Small intestine (tissue), 7 donors: ENCODE results near the gene EDA. TPM values are rescaled to one million over a fixed set of nuclear protein-coding genes. Genes with fewer than 3 reads are reported as not detected.

Experiments used
- DNase-seq, 2 donors: peaks; one replicate each; pipeline versions ENCODE4 v3.0.0 to v3.0.0-alpha.2; 2013
- FAIRE-seq: peaks from 2 replicates; lab custom pipeline; 2012; peaks lifted over from hg19 to GRCh38; lab: Jason Lieb, UNC
- H3K27ac ChIP-seq, 3 donors: one replicate each; pipeline ENCODE4 v1.5.1; 2013; ENCODE audit warnings: low read length in 2 of 3, mild to moderate bottlenecking in 2 of 3, control low read depth in 1 of 3, inconsistent platforms in 1 of 3, low read depth in 1 of 3, moderate library complexity in 1 of 3
- H3K27me3 ChIP-seq, 3 donors: one replicate each; pipeline ENCODE4 v1.6.1; 2013; ENCODE audit warnings: low read length in 3 of 3, inconsistent platforms in 1 of 3; ENCODE audit not compliant: control insufficient read depth in 3 of 3, insufficient read depth in 3 of 3
- H3K36me3 ChIP-seq, 3 donors: one replicate each; pipeline ENCODE4 v1.6.1; 2013; ENCODE audit warnings: low read length in 3 of 3, inconsistent platforms in 1 of 3, low read depth in 1 of 3, mild to moderate bottlenecking in 1 of 3, moderate library complexity in 1 of 3; ENCODE audit not compliant: control insufficient read depth in 3 of 3, insufficient read depth in 2 of 3
- H3K4me1 ChIP-seq, 3 donors: one replicate each; pipeline ENCODE4 v1.6.1; 2013; ENCODE audit warnings: low read length in 2 of 3, inconsistent platforms in 1 of 3, low read depth in 1 of 3, mild to moderate bottlenecking in 1 of 3, moderate library complexity in 1 of 3; ENCODE audit not compliant: control insufficient read depth in 3 of 3, insufficient read depth in 2 of 3
- H3K4me3 ChIP-seq, 3 donors: one replicate each; pipeline ENCODE4 v1.5.1; 2013; ENCODE audit warnings: low read length in 3 of 3, control low read depth in 1 of 3, inconsistent platforms in 1 of 3, low read depth in 1 of 3, mild to moderate bottlenecking in 1 of 3, moderate library complexity in 1 of 3
- H3K9me3 ChIP-seq, 2 donors: one replicate each; pipeline ENCODE4 v1.6.1; 2013; ENCODE audit warnings: low read depth in 1 of 2, low read length in 1 of 2; ENCODE audit not compliant: control insufficient read depth in 2 of 2, insufficient read depth in 1 of 2
- WGBS, 3 donors: extraction: QIAGEN DNeasy Blood & Tissue Kit; methylation state at CpG; one replicate each; pipeline ENCODE4 v1.1.7; 2013; 5-methylcytosine and 5-hydroxymethylcytosine counted together
- polyA plus RNA-seq, 4 donors: library from polyadenylated mRNA; stranded (reverse) in 3 of 4; unstranded in 1 of 4; fragments of 200-250 nt in 3 of 4; fragments of 120-200 nt in 1 of 4; gene quantifications; one replicate each; pipeline versions ENCODE4 v1.2.1 to v1.2.3, GENCODE V29; 2013
- donor health status: healthy with polysubstance abuse.
- donor health status: control.
- donor health status: control.
- donor health status: Bipolar disorder and iron deficiency.
- donor health status: healthy.

EDA gene
- polyA plus RNA-seq, 4 donors = 1.1 to 42.2 (median 1.4) TPM; not detected in 1

DNA sequence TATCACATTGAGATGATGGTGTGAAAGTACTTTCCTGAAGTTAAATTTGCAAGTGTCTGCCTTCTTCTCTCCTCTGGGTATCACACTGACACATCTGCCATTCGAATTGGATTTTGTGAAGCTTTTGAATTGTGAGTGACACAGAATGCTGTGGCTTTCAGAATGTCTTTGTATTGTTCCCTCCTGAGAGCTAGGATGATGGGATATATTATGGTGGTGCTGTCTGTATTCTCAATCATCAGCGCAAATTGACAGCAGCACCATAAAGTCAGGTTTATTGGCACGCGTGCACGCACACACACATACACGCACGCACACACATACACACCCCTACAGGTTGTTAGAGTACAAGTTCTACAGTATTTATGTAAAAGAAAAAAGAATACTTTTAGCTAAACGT is 290.5 kb downstream of the EDA start:
- no peak for DNase-seq
- no peaks in the 10 kb centered on the region for H3K9me3 ChIP-seq
- no peaks in the 10 kb centered on the region for H3K4me1 ChIP-seq
- H3K4me3 ChIP-seq = no peak overlapping the region
- no peak for FAIRE-seq
- H3K36me3 ChIP-seq = no peaks in the 10 kb centered on the region
- no peaks in the 10 kb centered on the region for H3K27me3 ChIP-seq
- no peak overlapping the region for H3K27ac ChIP-seq
- WGBS, 3 donors = 81 to 93% (median 89%) methylated on average over 8 of the region's 8 CpGs

DNA sequence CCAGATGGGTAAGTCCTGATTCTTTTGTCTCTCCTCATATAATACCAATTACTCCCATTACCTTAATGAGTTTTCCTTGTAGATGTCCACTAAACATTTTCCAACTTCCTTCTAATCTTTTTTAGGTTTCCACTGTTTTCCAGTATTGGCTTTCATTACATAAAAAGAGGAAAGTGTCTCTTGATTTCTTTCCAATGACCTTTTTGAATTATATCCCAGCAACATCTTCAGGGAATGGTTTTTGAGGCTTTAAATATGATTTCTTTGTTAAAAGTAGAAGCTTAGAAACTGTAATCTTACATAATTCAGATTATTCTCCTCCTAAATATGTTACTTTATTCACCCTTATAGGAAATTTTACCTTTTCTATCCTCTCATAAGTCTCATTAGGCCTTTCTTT is 298.9 kb downstream of the EDA start:
- no peak overlapping the region for H3K27ac ChIP-seq
- no peaks in the 10 kb centered on the region for H3K9me3 ChIP-seq
- no peaks in the 10 kb centered on the region for H3K27me3 ChIP-seq
- no peaks in the 10 kb centered on the region for H3K36me3 ChIP-seq
- no peak overlapping the region for H3K4me3 ChIP-seq
- FAIRE-seq (no peak), DNase-seq (no peak)
- no peaks in the 10 kb centered on the region for H3K4me1 ChIP-seq

DNA sequence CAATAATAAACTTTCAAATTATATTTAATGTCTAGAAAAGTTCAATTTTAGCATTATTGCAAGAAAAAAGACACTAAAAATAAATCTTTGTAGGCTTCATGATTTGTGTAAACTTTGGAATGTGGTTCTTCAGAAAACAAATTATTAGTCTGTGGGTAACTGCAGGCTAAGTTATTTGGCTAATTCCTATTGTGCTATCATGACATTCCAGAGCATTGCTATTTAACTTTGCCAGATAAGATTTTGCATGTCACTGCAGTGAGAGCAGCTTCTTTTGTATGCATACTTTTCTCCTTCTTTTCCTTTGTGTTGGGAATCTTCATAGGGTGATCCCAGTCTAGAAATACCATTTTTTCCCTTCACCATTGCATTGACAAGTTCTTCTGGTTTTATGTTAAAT is 303.8 kb downstream of the EDA start:
- FAIRE-seq = no peak
- Histone ChIP-seq H3K4me3 (no peak overlapping the region), H3K9me3 (no peaks in the 10 kb centered on the region), H3K27ac (no peak overlapping the region), H3K36me3 (no peaks in the 10 kb centered on the region), H3K4me1 (no peaks in the 10 kb centered on the region), H3K27me3 (no peaks in the 10 kb centered on the region)
- DNase-seq = no peak

DNA sequence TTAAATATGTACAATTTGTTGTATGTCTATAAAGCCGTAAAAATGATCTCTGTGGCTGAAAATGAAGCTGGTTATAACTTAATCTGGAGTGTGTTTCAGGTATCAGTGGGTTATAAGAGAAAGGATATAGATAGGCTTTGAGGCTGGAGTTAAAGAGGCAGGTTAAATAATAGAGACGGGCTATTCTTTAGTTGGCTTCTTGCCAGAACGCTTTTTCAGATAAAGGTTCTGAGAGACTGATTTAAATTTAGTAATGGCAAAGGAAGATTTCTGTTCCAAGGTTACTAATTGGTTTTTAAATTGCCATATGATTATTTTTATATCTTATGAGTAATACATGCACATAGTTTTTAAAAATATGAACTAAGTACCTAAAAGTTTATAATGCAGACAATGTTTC is 316.4 kb downstream of the EDA start:
- Histone ChIP-seq H3K4me3 (no peak overlapping the region), H3K9me3 (no peaks in the 10 kb centered on the region), H3K27me3 (no peaks in the 10 kb centered on the region), H3K4me1 (no peaks in the 10 kb centered on the region), H3K36me3 (no peaks in the 10 kb centered on the region), H3K27ac (no peak overlapping the region)
- 67 to 72% (median 69%) methylated on average over 3 of the region's 3 CpGs for WGBS, 3 donors
- DNase-seq (no peak), FAIRE-seq (no peak)

DNA sequence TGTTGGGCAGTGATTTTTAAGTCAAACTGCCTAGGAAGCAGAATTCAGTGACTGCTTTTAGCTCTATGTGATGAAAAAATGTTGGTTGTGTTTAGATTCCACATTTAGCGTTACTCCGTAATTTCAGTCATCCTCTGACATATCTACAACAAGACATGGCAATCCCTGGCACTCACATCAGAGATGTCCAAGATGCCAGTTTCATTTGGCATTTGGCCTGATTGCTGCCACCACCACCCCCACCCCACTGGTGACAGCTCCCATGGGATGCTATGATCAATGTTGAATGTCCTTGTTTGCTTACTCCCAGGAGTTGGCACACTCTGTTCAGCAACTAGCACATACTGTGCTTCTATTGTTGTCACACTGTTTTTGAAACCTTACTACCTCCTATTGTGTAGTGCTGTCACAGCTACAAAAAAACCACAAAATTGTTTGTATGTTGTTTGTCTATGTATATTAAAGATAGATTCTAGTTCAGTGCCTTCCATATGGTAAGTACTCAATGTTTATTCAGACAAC is 332.4 kb downstream of the EDA start:
- H3K4me3 ChIP-seq = no peak overlapping the region
- WGBS, 3 donors = 46 to 50% (median 50%) methylated on average over 2 of the region's 2 CpGs

DNA sequence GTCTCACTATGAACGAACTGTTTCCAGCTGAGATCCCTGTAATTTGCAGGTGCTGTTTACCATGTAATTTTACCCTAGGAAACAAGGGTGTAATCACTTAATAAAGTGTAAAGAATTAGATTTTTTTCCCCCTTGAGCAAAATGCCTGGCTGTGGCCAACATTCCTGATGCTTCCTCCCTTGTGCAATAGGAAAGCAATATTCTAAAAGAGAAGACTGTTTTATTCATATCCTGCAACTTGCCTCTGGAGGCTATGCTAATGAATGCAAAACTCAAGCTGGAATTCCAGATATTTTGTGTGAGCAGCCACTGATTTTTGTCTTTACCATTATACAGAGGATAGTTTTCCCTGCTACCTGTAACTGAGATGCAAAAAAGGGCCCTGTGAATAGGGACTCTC is 335.8 kb downstream of the EDA start:
- DNase-seq = no peak
- Histone ChIP-seq H3K9me3 (no peaks in the 10 kb centered on the region), H3K4me3 (no peak overlapping the region), H3K27me3 (no peaks in the 10 kb centered on the region), H3K4me1 (no peaks in the 10 kb centered on the region), H3K27ac (no peak overlapping the region), H3K36me3 (no peaks in the 10 kb centered on the region)
- no peak for FAIRE-seq
- WGBS, 3 donors = 78 to 92% (median 89%) methylated on average over 1 of the region's 1 CpG

More for the DNA sequence above, 332.4 kb downstream of the EDA start:
- Histone ChIP-seq H3K36me3 (no peaks in the 10 kb centered on the region), H3K4me1 (no peaks in the 10 kb centered on the region), H3K27ac (no peak overlapping the region), H3K9me3 (peaks cover 0 to 4% of the 10 kb centered on the region in 2 donors), H3K27me3 (no peaks in the 10 kb centered on the region)
- no peak for FAIRE-seq
- DNase-seq = no peak

DNA sequence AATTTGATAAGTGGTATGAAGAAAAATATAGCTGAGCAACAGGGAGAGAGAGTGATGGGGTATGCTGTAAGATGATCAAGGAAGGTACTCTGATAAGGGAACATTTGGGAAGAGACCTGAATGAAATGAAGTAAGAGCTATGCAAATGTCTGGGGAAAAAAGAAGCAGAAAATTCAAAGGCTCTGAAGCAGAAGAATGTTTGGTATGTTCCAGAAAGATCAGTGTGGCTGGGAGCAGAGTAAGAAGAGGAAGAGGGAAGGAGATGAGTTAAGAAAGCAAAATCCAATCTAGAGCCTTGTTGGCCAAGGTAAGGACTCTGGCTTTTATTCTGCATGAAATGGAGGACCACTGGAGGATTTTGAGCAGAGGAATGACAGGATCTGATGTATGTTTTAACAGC is 343.8 kb downstream of the EDA start:
- DNase-seq = no peak
- Histone ChIP-seq H3K36me3 (no peaks in the 10 kb centered on the region), H3K27me3 (no peaks in the 10 kb centered on the region), H3K9me3 (no peaks in the 10 kb centered on the region), H3K4me3 (no peak overlapping the region), H3K27ac (no peak overlapping the region), H3K4me1 (no peaks in the 10 kb centered on the region)
- FAIRE-seq = no peak

DNA sequence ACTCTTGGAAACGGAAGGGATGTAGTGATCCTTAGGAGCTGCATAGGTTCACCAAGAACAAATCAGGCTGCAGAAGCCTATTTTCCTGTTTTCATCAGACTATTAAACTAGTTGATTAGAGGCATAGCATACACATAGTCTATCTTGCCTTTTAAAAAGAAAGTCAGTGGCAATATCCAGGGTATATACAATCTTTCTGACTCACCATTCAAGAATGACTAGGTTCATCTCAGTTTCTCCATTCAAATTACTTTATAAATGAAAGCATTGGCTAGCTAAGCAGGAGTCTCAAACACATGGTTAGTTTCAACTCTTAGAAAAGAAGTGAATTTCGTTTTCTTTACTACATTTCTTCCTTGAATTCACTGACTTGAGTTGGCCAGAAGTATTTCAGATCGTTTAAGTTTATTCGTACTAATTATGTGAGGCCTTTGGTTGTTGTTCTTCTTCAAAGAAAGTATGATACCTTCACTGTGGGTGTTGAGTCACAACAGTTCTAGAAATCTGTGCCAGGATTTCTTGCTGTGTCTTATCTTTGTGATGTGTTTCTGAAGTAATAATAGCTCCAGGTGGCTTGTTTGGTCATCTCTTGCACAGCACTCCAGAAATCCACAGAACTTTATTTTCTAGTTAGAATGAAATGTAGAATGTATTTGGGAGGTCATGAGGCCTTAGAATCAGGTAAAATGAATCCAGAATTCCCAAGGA is 345.6 kb downstream of the EDA start:
- Histone ChIP-seq H3K36me3 (no peaks in the 10 kb centered on the region), H3K27ac (no peak overlapping the region), H3K9me3 (no peaks in the 10 kb centered on the region), H3K4me3 (no peak overlapping the region), H3K4me1 (no peaks in the 10 kb centered on the region), H3K27me3 (no peaks in the 10 kb centered on the region)
- no peak for DNase-seq
- no peak for FAIRE-seq
- 71 to 76% (median 73%) methylated on average over 4 of the region's 4 CpGs for WGBS, 3 donors

DNA sequence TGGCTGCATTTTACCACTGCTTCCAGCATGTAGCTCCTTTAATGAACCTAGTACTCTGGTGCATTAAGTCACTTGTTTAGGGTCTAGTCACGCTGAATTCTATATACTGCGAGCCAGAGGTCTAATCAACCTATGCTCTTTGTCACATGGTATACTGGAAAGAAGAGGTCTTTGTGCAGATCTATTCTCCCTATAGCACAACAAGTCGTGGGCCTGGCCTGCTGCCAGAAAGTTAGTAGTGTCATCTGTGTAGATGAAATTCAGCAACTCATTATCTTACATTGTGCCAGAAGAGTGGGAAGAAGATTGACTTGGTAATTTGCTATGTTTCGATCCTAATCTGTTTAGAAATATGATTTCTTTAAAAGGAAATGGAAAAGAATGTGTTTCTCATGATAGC is 353.0 kb downstream of the EDA start:
- H3K27me3 ChIP-seq = no peaks in the 10 kb centered on the region
- FAIRE-seq (no peak), DNase-seq (peak in 1 of 2 donors; percentile 15)
- H3K9me3 ChIP-seq = no peaks in the 10 kb centered on the region
- H3K4me3 ChIP-seq = no peak overlapping the region
- no peaks in the 10 kb centered on the region for H3K36me3 ChIP-seq
- H3K27ac ChIP-seq = no peak overlapping the region
- 47 to 52% (median 51%) methylated on average over 4 of the region's 4 CpGs for WGBS, 3 donors
- no peaks in the 10 kb centered on the region for H3K4me1 ChIP-seq
